ENCODE results near the gene DCXR. TPM values are rescaled to one million over a fixed set of nuclear protein-coding genes. Genes with fewer than 3 reads are reported as not detected.

The DCXR gene
- total and polyA plus RNA-seq, 10 of the 15 experiments (the other 5 are each of a cell fraction or from before 2014, with no cell fraction given) = 12.3 to 139 (median 88.9) TPM

- no peaks in the 10 kb centered on the region for H3K27me3 ChIP-seq (replicated peaks in 1 of 2; ENCODE audit: control insufficient read depth in 2 of 2, insufficient read depth in 2 of 2, low read length in 1 of 2)
- no peak overlapping the region for H3K4me3 ChIP-seq
- CTCF ChIA-PET = no interaction called here
- intact Hi-C loops (cut with micrococcal nuclease; ENCODE audit: unreplicated experiment) (no loop called here), in situ Hi-C loops (cut with MboI) (no loop called here)
- no TSS peak for BruUV-seq (replicated peaks)
- RAD21 ChIA-PET (ENCODE audit: unreplicated experiment) = no interaction called here
- FAIRE-seq (no peak), DNase-seq (ENCODE audit: low read depth, low spot score) (no peak), ATAC-seq (no peak)
- SMC1A ChIA-PET (ENCODE audit: uncharacterized antibody, unreplicated experiment) = no interaction called here
- no peaks in the 10 kb centered on the region for H3K79me2 ChIP-seq (ENCODE audit: control insufficient read depth, insufficient read depth, low read length)
- no peak overlapping the region for H3K4me2 ChIP-seq (ENCODE audit: control insufficient read depth, insufficient read depth)
- peaks cover 0 to 3% of the 10 kb centered on the region in 2 experiments; a peak in 3 of 4 replicates for H3K36me3 ChIP-seq (ENCODE audit: control insufficient read depth in 2 of 2, insufficient read depth in 2 of 2, low read length in 1 of 2)
- no peak overlapping the region for H2AFZ ChIP-seq (ENCODE audit: control insufficient read depth, low read depth, low read length)
- no peaks in the 10 kb centered on the region for H3K9me3 ChIP-seq (replicated peaks; ENCODE audit: control insufficient read depth, insufficient read depth, low read length)
- no peaks in the 10 kb centered on the region for H4K20me1 ChIP-seq (ENCODE audit: control insufficient read depth, insufficient read depth)
- POLR2A ChIA-PET = no interaction called here
- H3K9ac ChIP-seq (ENCODE audit: control insufficient read depth, insufficient read depth, low read length) = no peak overlapping the region
- TF ChIP-seq GABPA (IDR thresholded peaks at IDR 0.05; ENCODE audit: low read depth) = no peak
- TF ChIP-seq HSF1 (IDR thresholded peaks at IDR 0.05; ENCODE audit: low read depth, low read length) = no peak
- no peak for TF ChIP-seq MLLT1 (IDR thresholded peaks at IDR 0.05)
- no peak for TF ChIP-seq PRDM15 (CRISPR knock-in tag; IDR thresholded peaks at IDR 0.05)
- no peak overlapping the region for H3K27ac ChIP-seq (ENCODE audit: control insufficient read depth, insufficient read depth)
- WGBS (ENCODE audit: insufficient coverage, insufficient replicate concordance, low lambda C conversion rate, missing lambda C conversion rate) = 86% methylated on average over 37 of the region's 39 CpGs
- H3K4me1 ChIP-seq (ENCODE audit: control insufficient read depth, insufficient read depth, low read length) = no peaks in the 10 kb centered on the region
These were observed 42.7 kb downstream of the DCXR start for GRCh38 chr17:81994593-81995462.
